SIG-M5 treated with dmso at 0.1 percent for 504 hours (cell line): ENCODE measurements around the gene C11orf71.
A peak's percentile ranks its signal among the peaks of the same experiment; 100 is the strongest.

Experiments
- DNase-seq: peaks from one replicate; lab custom pipeline; 2025; ENCODE audit not compliant: unreplicated experiment; lab: John Stamatoyannopoulos, UW

C11orf71 gene

GRCh38 chr11:114400216-114400914 is at the start of gene C11orf71, which contains the start of gene RBM7:
Gene C11orf71, minus strand, starts transcription at chr11:114400511. Its CDS starts 180 bp downstream, at chr11:114400331.
Gene RBM7, plus strand, starts transcription at chr11:114400666. Its CDS starts 6 bp downstream, at chr11:114400672.
- DNase-seq = peak; percentile 90

GRCh38 chr11:114449845-114450244 is 49.5 kb upstream of the C11orf71 start:
- no peak for DNase-seq

GRCh38 chr11:114448749-114449482 is 48.6 kb upstream of the C11orf71 start:
- DNase-seq = no peak

GRCh38 chr11:114447892-114448291 is 47.6 kb upstream of the C11orf71 start:
- DNase-seq = no peak

- no peak for DNase-seq
These were observed 47.1 kb upstream of the C11orf71 start for GRCh38 chr11:114447444-114447843.

GRCh38 chr11:114442536-114442935 is 42.2 kb upstream of the C11orf71 start:
- DNase-seq = no peak

GRCh38 chr11:114441921-114442320 is 41.6 kb upstream of the C11orf71 start:
- no peak for DNase-seq

- DNase-seq = no peak
These were observed 40.9 kb upstream of the C11orf71 start for GRCh38 chr11:114440971-114441763.

- DNase-seq = no peak
These were observed 40.0 kb upstream of the C11orf71 start for GRCh38 chr11:114440121-114440860.

GRCh38 chr11:114439229-114440120 is 39.2 kb upstream of the C11orf71 start, which contains the start of gene REXO2:
Gene REXO2, plus strand, starts transcription at chr11:114439467. Its CDS starts 62 bp downstream, at chr11:114439529.
- DNase-seq = peak; percentile 86

GRCh38 chr11:114438303-114438702 is 38.0 kb upstream of the C11orf71 start:
- DNase-seq = no peak

- DNase-seq = no peak
These were observed 33.1 kb upstream of the C11orf71 start for GRCh38 chr11:114433376-114433775.

GRCh38 chr11:114432893-114433292 is 32.6 kb upstream of the C11orf71 start:
- no peak for DNase-seq

GRCh38 chr11:114430290-114430689 is 30.0 kb upstream of the C11orf71 start:
- no peak for DNase-seq

GRCh38 chr11:114426280-114426679 is 26.0 kb upstream of the C11orf71 start:
- no peak for DNase-seq

- no peak for DNase-seq
These were observed 16.2 kb upstream of the C11orf71 start for GRCh38 chr11:114416441-114416961.

- DNase-seq = no peak
These were observed 13.6 kb upstream of the C11orf71 start for GRCh38 chr11:114413958-114414357.

GRCh38 chr11:114412946-114413345 is 12.6 kb upstream of the C11orf71 start:
- no peak for DNase-seq

- DNase-seq = peak; percentile 20
These were observed 1.0 kb upstream of the C11orf71 start for GRCh38 chr11:114401311-114401710.

- no peak for DNase-seq
These were observed 558 bp upstream of the C11orf71 start for GRCh38 chr11:114400915-114401223.
